ENCODE measurements around the gene PRPF38B. TPM values are rescaled to one million over a fixed set of nuclear protein-coding genes. Genes with fewer than 3 reads are reported as not detected.

PRPF38B gene
- total RNA-seq, 3 donors from 2014 or later, result 26.9 to 40.8 (median 32.8) TPM

- Histone ChIP-seq H3K4me3 (peak overlapping the region; percentile 63 to 81 (median 80)), H3K9me3 (no peaks in the 10 kb centered on the region), H3K4me1 (peaks cover 0 to 7% of the 10 kb centered on the region in 2 donors), H3K27ac (peak overlapping the region; percentile 93 to 97), H3K36me3 (no peaks in the 10 kb centered on the region), H3K27me3 (no peaks in the 10 kb centered on the region)
- TF ChIP-seq POLR2AphosphoS5 (IDR thresholded peaks at IDR 0.05) (peak; percentile 52 to 60 (median 58)), POLR2A (IDR thresholded peaks at IDR 0.05) (peak; percentile 59)
- TF ChIP-seq, protein P1, sequence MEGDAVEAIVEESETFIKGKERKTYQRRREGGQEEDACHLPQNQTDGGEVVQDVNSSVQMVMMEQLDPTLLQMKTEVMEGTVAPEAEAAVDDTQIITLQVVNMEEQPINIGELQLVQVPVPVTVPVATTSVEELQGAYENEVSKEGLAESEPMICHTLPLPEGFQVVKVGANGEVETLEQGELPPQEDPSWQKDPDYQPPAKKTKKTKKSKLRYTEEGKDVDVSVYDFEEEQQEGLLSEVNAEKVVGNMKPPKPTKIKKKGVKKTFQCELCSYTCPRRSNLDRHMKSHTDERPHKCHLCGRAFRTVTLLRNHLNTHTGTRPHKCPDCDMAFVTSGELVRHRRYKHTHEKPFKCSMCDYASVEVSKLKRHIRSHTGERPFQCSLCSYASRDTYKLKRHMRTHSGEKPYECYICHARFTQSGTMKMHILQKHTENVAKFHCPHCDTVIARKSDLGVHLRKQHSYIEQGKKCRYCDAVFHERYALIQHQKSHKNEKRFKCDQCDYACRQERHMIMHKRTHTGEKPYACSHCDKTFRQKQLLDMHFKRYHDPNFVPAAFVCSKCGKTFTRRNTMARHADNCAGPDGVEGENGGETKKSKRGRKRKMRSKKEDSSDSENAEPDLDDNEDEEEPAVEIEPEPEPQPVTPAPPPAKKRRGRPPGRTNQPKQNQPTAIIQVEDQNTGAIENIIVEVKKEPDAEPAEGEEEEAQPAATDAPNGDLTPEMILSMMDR (IDR thresholded peaks at IDR 0.05), result no peak
- intact Hi-C loops (cut with DNase I; ENCODE audit: low total_unique reads), result no loop called here
- peak; percentile 73 to 77 for DNase-seq (ENCODE audit: low spot score in 2 of 2)
These were observed 55.2 kb downstream of the PRPF38B start for GRCh38 chr1:108747171-108747850.

GRCh38 chr1:108747898-108748297, 55.8 kb downstream of the PRPF38B start:
- peaks cover 0 to 7% of the 10 kb centered on the region in 2 donors for H3K4me1 ChIP-seq
- intact Hi-C loops (cut with DNase I; ENCODE audit: low total_unique reads), result no loop called here
- TF ChIP-seq POLR2AphosphoS5 (IDR thresholded peaks at IDR 0.05), result no peak
- TF ChIP-seq, protein P1 (IDR thresholded peaks at IDR 0.05), result no peak
- no peaks in the 10 kb centered on the region for H3K36me3 ChIP-seq
- H3K27me3 ChIP-seq, result no peaks in the 10 kb centered on the region
- no peak for DNase-seq (ENCODE audit: low spot score in 2 of 2)
- H3K4me3 ChIP-seq, result peak overlapping the region in 2 of 3 donors; percentile 63 to 80
- H3K27ac ChIP-seq, result peak overlapping the region; percentile 93 to 97
- no peaks in the 10 kb centered on the region for H3K9me3 ChIP-seq

GRCh38 chr1:108749081-108749480, 57.0 kb downstream of the PRPF38B start:
- intact Hi-C loops (cut with DNase I; ENCODE audit: low total_unique reads), result no loop called here
- no peaks in the 10 kb centered on the region for H3K9me3 ChIP-seq
- TF ChIP-seq POLR2A (IDR thresholded peaks at IDR 0.05), result no peak

DNA sequence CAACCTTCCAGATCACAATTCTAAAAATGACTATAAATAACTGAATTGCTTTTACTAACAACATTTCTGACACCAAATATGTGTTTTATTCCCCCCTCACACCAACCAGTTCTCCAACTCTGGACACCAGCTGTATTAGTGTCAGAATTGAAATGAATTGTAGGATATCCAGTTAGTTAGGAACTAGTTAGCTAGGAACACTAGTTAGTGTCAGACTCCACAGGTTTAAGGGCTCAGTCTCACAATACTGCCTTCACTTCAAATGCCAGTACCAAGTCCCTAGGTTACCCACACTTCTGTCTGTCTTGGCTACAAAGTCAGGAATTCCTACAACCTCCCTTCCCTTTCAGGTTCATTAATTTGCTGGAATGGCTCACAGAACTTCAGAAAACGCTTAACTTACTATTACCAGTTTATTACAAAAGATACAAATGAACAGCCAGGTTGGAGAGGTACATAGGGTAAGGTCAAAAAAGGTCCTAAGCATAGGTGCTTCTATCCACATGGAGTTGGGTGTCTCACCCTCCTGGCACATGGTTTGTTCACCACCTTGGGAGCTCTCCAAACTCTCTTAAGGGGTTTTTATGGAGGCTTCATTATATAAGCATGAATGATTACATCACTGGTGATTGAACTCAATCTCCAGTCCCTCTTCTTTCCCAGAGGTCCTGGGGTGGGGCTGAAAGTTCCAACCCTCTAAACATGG, 58.5 kb downstream of the PRPF38B start:
- TF ChIP-seq, protein P1 (IDR thresholded peaks at IDR 0.05), result no peak
- no peak for TF ChIP-seq POLR2AphosphoS5 (IDR thresholded peaks at IDR 0.05)
- DNase-seq (ENCODE audit: low spot score in 2 of 2), result no peak
- Histone ChIP-seq H3K36me3 (no peaks in the 10 kb centered on the region), H3K9me3 (no peaks in the 10 kb centered on the region), H3K4me1 (peaks cover 0 to 7% of the 10 kb centered on the region in 2 donors), H3K27me3 (no peaks in the 10 kb centered on the region), H3K4me3 (no peak overlapping the region), H3K27ac (no peak overlapping the region)
- intact Hi-C loops (cut with DNase I; ENCODE audit: low total_unique reads), result no loop called here

More at GRCh38 chr1:108749081-108749480, 57.0 kb downstream of the PRPF38B start:
- H3K4me1 ChIP-seq, result peaks cover 0 to 7% of the 10 kb centered on the region in 2 donors
- no peaks in the 10 kb centered on the region for H3K36me3 ChIP-seq
- H3K27me3 ChIP-seq, result no peaks in the 10 kb centered on the region
- DNase-seq (ENCODE audit: low spot score in 2 of 2), result no peak
- no peak overlapping the region for H3K4me3 ChIP-seq
- no peak overlapping the region for H3K27ac ChIP-seq

Other genes starting within 250 kb of the PRPF38B start
- under 1 TPM in 2 of 3 donors, not detected in 1; 0.33 to 0.59 TPM for gene NBPF6, start 242.0 kb upstream of the PRPF38B start, total RNA-seq
- 10 to 100 TPM; 10.2 to 31.3 (median 18.4) TPM for gene EEIG2, start 132.2 kb upstream of the PRPF38B start, total RNA-seq
- gene HENMT1, start 31.2 kb upstream of the PRPF38B start, total RNA-seq, result 1 to 10 TPM; 5.2 to 6.9 (median 6.6) TPM
- not detected for gene FNDC7, start 20.6 kb downstream of the PRPF38B start, total RNA-seq
- gene STXBP3, start 54.4 kb downstream of the PRPF38B start, total RNA-seq, result 100 to 1,000 TPM in 1 of 3 donors, 10 to 100 TPM in 2; 62.6 to 127 (median 79.5) TPM
- 1 to 10 TPM; 2.3 to 4.1 (median 2.9) TPM for gene AKNAD1, start 164.8 kb downstream of the PRPF38B start, total RNA-seq
- 10 to 100 TPM; 11.5 to 25.9 (median 18.1) TPM for gene GPSM2, start 184.7 kb downstream of the PRPF38B start, total RNA-seq